ENCODE results near the gene FPGT.
"Not testable (repeated sequence)": the region's sequence is repeated elsewhere in the genome, so short reads cannot be mapped to it uniquely, and the experiment has no call there.

The FPGT gene

DNA sequence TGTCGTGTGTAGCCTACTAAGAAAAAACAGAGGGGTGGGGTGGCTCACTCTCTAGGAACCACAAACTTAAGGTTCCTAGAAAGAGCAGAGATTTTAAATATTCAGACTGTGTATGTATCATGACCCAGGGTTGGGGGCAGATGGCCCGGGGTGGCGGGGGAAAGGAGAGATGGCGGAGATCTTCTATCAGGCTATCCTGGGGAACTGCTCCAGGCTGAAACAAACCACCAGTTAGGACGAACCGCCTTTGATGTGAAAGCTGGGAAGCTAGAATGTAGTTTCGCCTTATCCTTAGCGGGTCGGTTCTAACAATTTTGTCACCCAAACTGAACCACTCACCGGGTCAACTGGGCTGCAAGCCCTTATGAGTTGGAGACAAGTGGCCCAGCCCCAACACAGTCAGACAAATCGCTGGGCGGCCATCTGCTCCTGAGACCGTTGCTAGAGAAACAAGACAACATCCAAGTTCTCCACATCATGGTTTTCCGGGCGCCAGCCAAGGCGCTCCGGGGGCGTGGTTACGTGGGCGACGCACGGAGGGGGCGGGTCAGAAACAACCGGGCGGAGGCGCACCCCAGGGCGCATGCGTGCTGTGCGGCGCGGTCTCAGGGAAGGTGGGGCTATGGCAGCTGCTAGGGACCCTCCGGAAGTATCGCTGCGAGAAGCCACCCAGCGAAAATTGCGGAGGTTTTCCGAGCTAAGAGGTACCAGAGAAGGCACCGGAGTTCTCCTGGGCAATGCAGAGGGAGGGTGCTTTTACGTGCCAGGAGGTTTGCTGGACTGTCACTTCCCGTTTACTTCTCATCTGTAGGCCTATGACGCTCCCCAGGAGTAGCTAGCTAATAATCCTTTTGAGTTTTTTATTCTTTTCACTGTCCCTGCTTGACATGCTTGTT lies at the start of gene FPGT, which contains the start of gene LRRIQ3:
FPGT (plus strand) TSS at position 586 of the 896 bp plus-strand sequence; CDS start at position 623, 37 bp downstream.
LRRIQ3 (minus strand) TSS at position 520 of the 896 bp plus-strand sequence. CDS start 14,492 bp downstream, outside the sequence.
- DNase-seq (ENCODE audit: low read depth in 2 of 2): peak; percentile 88 to 91

GRCh38 chr1:74160046-74160445 lies 38.0 kb upstream of the FPGT start:
- no peak for DNase-seq (ENCODE audit: low read depth in 2 of 2)

DNA sequence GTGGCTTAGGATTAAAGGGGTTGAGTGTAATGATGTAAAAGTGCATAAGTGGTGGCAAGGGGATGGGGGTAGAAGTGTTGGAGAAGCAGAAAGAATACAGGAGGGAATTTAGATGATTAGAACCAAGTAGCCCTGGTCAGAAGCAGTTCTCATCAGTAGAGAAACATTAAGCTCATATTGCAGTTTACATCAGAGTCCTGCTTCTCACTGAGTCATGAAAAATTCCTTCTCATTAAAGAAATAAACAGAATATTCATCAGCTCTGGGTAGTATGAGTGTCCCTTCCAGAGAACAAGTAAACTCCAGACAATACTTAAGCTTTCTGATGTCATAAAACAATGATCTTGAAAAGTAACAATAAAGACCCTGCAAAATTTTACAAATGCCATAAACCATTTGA lies 36.5 kb upstream of the FPGT start:
- DNase-seq (ENCODE audit: low read depth in 2 of 2): no peak

- no peak for DNase-seq (ENCODE audit: low read depth in 2 of 2)
These were observed 35.7 kb upstream of the FPGT start for GRCh38 chr1:74162333-74162732.

DNA sequence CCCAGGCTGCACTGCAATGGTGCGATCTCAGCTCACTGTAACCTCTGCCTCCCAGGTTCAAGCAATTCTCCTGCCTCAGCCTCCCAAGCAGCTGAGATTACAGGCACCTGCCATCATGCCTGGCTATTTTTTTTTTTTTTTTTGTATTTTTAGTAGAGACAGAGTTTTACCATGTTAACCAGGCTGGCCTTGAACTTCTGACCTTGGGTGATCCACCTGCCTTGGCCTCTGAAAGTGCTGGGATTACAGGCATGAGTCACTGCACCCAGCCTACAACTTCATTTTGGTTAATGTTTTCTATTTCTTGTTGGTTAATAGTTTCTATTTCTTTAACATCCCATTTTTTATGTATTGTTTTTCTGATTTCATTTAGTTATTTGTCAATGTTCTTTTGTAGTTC lies 23.6 kb upstream of the FPGT start:
- DNase-seq (ENCODE audit: low read depth in 2 of 2): not testable (repeated sequence)

- no peak for DNase-seq (ENCODE audit: low read depth in 2 of 2)
These were observed 17.6 kb upstream of the FPGT start for GRCh38 chr1:74180490-74180889.

DNA sequence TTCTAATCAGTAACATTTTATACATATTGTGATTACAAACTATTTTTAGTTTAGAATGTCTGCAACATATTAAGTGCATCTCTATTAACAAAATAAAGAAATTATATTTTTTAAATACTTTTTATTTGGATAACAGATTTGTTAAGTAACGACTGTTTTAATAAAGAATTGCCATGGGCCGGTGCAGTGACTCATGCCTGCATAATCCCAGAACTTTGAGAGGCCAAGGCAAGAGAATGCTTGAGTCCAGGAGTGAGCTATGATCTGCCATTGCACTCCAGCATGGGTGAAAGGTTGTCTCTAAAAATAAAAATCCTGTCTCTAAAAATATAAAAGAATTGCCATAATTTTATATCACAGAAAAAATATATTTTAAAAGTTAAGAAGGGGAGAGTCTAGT lies 4.1 kb upstream of the FPGT start:
- no peak for DNase-seq (ENCODE audit: low read depth in 2 of 2)

DNA sequence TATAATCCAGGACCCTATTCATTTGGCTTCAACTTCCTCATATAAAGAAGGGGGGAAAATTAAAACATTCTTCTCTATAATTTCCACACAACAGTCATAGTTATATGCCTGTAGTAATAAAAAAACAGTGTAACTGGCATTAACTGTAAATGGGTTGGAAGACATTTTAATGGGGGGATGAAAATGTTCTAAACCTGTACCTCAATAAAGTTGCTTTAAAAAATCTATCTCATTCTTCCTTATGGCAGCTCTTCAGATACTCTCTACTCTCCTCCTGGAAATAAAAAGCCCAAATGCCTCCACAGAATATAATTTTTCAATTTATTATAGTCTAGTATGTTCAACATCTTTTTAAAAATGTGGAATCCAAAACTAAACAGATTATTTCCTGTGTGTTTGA lies 2.7 kb upstream of the FPGT start:
- DNase-seq (ENCODE audit: low read depth in 2 of 2): no peak

- DNase-seq (ENCODE audit: low read depth in 2 of 2): no peak
These were observed 787 bp upstream of the FPGT start for GRCh38 chr1:74197255-74197654.

- DNase-seq (ENCODE audit: low read depth in 2 of 2): no peak
These were observed 1.5 kb downstream of the FPGT start for GRCh38 chr1:74199504-74199903.

DNA sequence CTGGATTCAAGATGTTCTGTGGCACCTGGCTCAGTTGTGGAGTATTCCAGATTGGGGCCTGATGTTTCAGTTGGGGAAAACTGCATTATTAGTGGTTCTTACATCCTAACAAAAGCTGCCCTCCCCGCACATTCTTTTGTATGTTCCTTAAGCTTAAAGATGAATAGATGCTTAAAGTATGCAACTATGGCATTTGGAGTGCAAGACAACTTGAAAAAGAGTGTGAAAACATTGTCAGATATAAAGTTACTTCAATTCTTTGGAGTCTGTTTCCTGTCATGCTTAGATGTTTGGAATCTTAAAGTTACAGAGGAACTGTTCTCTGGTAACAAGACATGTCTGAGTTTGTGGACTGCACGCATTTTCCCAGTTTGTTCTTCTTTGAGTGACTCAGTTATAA lies 7.2 kb downstream of the FPGT start:
- no peak for DNase-seq (ENCODE audit: low read depth in 2 of 2)

GRCh38 chr1:74215229-74215628 lies 17.2 kb downstream of the FPGT start:
- no peak for DNase-seq (ENCODE audit: low read depth in 2 of 2)

- no peak for DNase-seq (ENCODE audit: low read depth in 2 of 2)
These were observed 24.7 kb downstream of the FPGT start for GRCh38 chr1:74222701-74223100.

GRCh38 chr1:74223453-74223852 lies 25.4 kb downstream of the FPGT start:
- no peak for DNase-seq (ENCODE audit: low read depth in 2 of 2)

DNA sequence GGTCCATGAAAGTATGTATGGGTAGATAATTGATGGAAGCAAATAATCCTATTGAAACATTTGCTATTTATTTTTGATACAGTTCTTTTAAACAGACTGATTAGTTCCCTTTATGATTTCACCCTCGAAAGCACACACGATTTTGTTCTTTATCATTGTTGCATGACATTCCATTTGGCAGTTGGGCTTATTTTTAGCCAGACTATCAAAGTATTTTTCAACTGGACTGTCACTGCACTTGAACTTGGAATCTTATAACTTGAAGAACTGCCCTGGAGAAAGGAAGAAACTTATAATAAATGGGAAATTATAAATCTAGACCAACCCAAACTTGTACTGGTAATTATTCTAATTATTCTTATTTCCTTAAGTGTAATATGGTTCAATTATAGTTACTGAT lies 37.1 kb downstream of the FPGT start, which contains the start of gene TNNI3K:
TNNI3K (plus strand) TSS at position 235 of the 400 bp plus-strand sequence; CDS start at position 300, 65 bp downstream.
- no peak for DNase-seq (ENCODE audit: low read depth in 2 of 2)

DNA sequence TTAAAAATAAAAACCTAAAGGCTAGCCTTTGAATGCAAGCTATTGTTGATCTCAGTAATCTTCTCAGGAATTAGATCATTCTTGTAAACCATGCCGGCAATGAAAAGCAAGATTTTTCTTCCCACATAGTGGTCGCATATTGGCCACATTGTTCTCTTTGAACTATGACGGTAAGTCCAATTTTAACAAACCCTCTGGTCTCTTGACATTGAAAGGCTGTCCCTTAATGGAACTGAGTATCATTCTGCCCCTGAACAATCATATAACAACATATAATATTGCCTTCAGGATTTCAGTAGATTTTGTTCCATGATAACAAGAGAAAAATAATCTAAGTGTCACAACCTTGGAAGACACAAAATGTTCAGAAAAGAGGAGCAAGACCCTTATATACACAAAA lies 38.4 kb downstream of the FPGT start:
- DNase-seq (ENCODE audit: low read depth in 2 of 2): no peak

GRCh38 chr1:74237035-74237434 lies 39.0 kb downstream of the FPGT start:
- DNase-seq (ENCODE audit: low read depth in 2 of 2): no peak

- no peak for DNase-seq (ENCODE audit: low read depth in 2 of 2)
These were observed 39.7 kb downstream of the FPGT start for GRCh38 chr1:74237787-74238186.

DNA sequence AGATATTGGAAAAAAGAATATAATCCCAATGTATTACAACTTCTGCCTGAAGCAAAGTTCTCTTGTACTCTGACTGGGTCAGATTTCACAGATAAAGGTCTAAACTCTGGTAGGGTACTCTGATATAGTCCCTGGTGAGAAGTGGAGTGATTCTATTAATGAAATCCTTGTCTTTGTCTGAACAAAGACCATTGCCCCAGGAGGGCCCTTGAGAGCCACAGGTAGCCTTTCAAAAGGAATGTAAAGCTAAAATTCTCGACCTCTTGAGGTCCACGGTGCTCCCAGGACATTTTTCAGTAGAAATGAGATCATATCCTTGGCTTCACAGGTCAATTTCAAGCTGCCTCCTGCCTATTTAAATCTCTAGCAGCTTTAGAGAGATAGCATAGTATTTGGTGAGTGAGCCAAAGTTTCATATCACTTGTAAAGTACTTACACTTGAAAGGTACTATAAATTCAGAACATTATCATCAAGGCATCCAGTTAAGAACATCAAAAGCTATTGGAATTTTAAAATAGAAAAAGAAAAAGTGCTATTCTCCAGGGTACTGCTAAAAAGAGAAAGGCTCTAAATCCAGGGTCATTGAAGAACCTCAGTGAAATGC lies 47.2 kb downstream of the FPGT start:
- no peak for DNase-seq (ENCODE audit: low read depth in 2 of 2)

GRCh38 chr1:74246315-74246714 lies 48.3 kb downstream of the FPGT start:
- no peak for DNase-seq (ENCODE audit: low read depth in 2 of 2)

GRCh38 chr1:74247881-74248528 lies 50.0 kb downstream of the FPGT start:
- no peak for DNase-seq (ENCODE audit: low read depth in 2 of 2)

GRCh38 chr1:74253243-74253824 lies 55.3 kb downstream of the FPGT start:
- not testable (repeated sequence) for DNase-seq (ENCODE audit: low read depth in 2 of 2)

Data from stimulated activated CD8-positive, alpha-beta memory T cell treated with anti-CD3 and anti-CD28 coated beads, Interleukin-15, amount 100 ng/mL, for 4 hours (primary cell).